Measurements from ENCODE around the gene CLEC12A.

GRCh38 chr12:9941838-9942237 is 29.4 kb upstream of the CLEC12A start:
- no peak for TF ChIP-seq CTCF (IDR thresholded peaks at IDR 0.05 in 2 of 3, conservative IDR thresholded peaks at IDR 0.05 in 1 of 3; ENCODE audit: borderline replicate concordance in 1 of 3, insufficient read depth in 1 of 3, low read depth in 2 of 3, low read length in 2 of 3)
- TF ChIP-seq EZH2 (IDR thresholded peaks at IDR 0.05): no peak
- TF ChIP-seq POLR2AphosphoS5 (IDR thresholded peaks at IDR 0.05; ENCODE audit: low read depth, low read length): no peak
- no peak for TF ChIP-seq POLR2A (IDR thresholded peaks at IDR 0.05; ENCODE audit: borderline replicate concordance, extremely low read depth, insufficient read depth, insufficient read length)
- TF ChIP-seq REST (IDR thresholded peaks at IDR 0.05; ENCODE audit: low read depth): no peak
- no peak for TF ChIP-seq EGR1 (IDR thresholded peaks at IDR 0.05; ENCODE audit: low read depth)
- no peak for TF ChIP-seq JUND (IDR thresholded peaks at IDR 0.05)

Measured in HCT116 (cell line).